GM19455 (cell line): Measurements from ENCODE around the gene BGLAP.
"Not testable (repeated sequence)": the region's sequence is repeated elsewhere in the genome, so short reads cannot be mapped to it uniquely, and the experiment has no call there.

Experiments used
- ATAC-seq: cut with Tn5 transposase; IDR thresholded peaks from one replicate; pipeline ENCODE4 v1.9.1; 2021; ENCODE audit not compliant: unreplicated experiment

The BGLAP gene

GRCh38 chr1:156241926-156242325 is at the start of gene BGLAP:
Gene BGLAP, plus strand, starts transcription at chr1:156242184. Its CDS starts 48 bp downstream, at chr1:156242232.
- ATAC-seq: no peak

DNA sequence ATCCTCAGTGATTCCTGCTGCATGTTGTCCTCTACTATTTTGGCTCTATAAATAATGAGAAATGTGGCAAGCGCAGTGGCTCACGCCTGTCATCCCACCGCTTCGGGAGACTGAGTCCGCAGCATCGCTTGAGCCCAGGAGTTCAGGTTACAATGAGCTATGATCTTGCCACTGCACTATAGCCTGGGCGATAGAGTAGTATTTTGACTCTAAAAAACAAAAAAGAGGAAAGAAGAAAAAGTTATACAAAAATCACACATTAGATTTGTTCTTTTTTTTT is 48.8 kb upstream of the BGLAP start:
- ATAC-seq: no peak

DNA sequence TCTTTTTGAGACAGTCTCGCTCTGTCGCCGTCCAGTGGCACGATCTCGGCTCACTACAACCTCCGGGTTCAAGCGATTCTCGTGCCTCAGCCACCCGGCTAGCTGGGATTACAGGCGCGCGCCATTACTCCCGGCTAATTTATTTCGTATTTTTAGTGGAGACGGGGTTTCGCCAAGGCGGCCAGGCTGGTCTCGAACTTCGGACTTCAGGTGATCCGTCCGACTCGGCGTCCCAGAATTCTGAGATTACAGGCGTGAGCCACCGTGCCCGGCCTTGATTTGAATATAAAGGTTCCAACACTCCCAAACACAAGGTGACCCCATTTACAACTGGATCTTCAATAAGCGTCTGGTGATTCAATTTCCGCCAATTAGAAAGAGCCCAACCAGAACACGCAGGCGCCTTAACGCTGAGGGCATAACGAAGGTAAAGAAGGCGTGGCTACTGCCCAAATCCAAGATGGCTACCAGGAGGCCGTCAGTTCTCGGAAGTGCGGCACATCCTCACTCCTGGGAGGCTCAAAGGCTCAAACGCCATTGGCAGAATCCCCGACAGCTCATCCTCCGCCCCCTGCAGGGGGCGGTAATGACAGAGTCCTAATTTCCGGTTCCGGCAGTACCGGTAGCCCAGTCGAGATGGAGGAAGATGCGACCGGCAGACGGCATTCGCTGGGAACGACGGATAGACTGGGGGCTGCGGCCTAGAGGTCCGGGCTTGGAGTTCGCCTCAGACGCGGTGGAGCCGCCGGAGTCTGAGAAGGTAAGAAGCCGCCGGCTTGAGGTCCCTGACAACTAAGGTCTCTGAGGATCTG is 48.3 kb upstream of the BGLAP start, which contains the start of gene SLC25A44:
SLC25A44 (plus strand) TSS at position 617 of the 812 bp plus-strand sequence. CDS start 5,744 bp downstream, outside the sequence.
- ATAC-seq: peak; percentile 94

- ATAC-seq: peak; percentile 3
These were observed 47.7 kb upstream of the BGLAP start for GRCh38 chr1:156194300-156194652.

- ATAC-seq: no peak
These were observed 46.1 kb upstream of the BGLAP start for GRCh38 chr1:156195853-156196252.

- no peak for ATAC-seq
These were observed 45.5 kb upstream of the BGLAP start for GRCh38 chr1:156196445-156196844.

- ATAC-seq: no peak
These were observed 43.1 kb upstream of the BGLAP start for GRCh38 chr1:156198831-156199349.

- ATAC-seq: no peak
These were observed 41.9 kb upstream of the BGLAP start for GRCh38 chr1:156200044-156200443.

DNA sequence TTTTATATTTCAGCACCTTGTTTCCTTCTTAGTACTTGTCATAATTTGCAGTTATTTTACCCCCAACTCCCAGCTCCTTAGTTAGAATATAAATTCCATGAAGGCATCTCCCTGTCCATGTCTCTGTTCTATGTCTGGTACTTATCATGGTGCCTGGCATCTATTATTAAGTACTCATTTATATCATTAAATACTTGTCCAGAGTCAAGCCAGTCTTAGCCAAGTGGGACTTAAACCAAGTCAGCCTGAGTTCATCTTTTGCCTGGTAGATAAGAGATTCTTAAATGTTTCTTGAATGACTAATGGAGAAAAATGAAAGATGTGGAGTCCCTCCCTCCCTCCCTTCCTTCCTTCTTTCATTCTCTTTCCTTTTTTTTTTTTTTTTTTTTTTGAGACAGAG is 38.7 kb upstream of the BGLAP start:
- no peak for ATAC-seq

DNA sequence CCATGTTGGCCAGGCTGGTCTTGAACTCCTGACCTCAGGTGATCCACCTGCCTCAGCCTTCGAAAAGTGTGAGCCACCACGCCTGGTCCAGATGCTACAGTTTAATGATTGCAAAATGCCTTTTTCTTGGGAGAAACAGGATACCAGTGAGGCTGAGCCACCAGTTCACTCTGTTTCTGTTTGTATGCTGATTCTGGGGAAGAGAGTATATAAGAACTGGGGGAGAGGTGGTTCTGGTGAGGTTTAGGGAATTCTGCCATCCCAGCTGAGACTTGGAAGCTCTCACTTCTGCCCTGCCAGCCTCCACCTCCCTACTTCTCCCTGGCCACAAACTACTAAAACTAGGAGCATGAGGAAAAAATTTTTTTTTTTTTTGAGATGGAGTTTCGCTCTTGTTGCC is 37.3 kb upstream of the BGLAP start:
- ATAC-seq: no peak

- no peak for ATAC-seq
These were observed 30.7 kb upstream of the BGLAP start for GRCh38 chr1:156211243-156211642.

GRCh38 chr1:156212130-156212529 is 29.9 kb upstream of the BGLAP start:
- ATAC-seq: no peak

DNA sequence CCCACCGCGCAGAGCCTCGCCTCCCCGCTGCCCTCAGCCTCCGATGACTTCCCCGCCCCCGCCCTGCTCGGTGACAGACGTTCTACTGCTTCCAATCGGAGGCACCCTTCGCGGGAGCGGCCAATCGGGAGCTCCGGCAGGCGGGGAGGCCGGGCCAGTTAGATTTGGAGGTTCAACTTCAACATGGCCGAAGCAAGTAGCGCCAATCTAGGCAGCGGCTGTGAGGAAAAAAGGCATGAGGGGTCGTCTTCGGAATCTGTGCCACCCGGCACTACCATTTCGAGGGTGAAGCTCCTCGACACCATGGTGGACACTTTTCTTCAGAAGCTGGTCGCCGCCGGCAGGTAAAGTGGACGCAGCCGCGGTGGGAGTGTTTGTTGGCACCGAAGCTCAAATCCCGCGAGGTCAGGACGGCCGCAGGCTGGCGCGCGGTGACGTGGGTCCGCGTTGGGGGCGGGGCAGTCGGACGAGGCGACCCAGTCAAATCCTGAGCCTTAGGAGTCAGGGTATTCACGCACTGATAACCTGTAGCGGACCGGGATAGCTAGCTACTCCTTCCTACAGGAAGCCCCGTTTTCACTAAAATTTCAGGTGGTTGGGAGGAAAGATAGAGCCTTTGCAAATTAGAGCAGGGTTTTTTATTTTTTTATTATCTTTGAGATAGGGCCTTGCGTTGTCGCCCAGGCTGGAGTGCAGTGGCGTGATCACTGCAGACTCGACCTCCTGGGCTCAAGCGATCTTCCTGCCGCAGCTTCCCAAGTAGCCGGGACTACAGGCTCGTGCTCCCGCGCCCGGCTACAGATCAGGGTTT is 28.9 kb upstream of the BGLAP start, which contains the start of gene PMF1:
PMF1 (plus strand) TSS at position 175 of the 811 bp plus-strand sequence; CDS start at position 184, 9 bp downstream.
- peak; percentile 86 for ATAC-seq

DNA sequence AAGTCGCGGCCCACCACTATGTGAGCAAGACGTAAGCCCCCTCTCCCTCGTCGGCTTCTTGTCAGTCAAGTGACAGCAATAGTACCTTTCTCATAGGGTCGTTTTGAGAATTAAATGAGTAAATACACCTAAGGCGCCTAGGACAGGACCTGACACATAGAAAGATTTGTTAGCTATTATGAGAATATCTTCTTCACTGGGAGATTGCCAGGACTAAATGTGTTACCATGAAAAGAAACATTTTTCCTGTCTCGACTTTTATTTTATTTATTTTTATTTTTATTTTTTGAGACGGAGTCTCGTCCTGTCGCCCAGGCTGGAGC is 28.4 kb upstream of the BGLAP start:
- no peak for ATAC-seq

- ATAC-seq: no peak
These were observed 27.8 kb upstream of the BGLAP start for GRCh38 chr1:156214024-156214748.

- not testable (repeated sequence) for ATAC-seq
These were observed 25.5 kb upstream of the BGLAP start for GRCh38 chr1:156216361-156217086.

DNA sequence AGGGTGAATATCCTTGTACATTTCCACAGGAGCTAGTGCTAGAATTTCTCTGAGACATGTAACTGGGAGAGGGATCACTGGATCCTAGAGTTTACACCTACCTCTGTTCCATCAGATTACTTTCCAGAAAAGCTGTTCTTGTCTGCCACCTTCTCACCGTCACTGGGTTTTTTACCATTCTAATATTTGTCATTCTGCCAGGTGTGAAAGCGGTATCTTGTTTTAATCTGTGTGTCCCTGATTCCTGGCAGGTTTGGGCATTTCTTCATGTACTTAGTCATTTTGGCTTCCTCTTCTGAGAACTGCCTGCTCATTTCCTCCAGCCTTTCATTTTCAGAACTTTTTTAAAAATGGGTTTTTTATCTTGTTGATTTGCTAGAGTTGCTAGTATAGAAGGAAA is 24.1 kb upstream of the BGLAP start:
- ATAC-seq: no peak

GRCh38 chr1:156220226-156220625 is 21.8 kb upstream of the BGLAP start:
- no peak for ATAC-seq

DNA sequence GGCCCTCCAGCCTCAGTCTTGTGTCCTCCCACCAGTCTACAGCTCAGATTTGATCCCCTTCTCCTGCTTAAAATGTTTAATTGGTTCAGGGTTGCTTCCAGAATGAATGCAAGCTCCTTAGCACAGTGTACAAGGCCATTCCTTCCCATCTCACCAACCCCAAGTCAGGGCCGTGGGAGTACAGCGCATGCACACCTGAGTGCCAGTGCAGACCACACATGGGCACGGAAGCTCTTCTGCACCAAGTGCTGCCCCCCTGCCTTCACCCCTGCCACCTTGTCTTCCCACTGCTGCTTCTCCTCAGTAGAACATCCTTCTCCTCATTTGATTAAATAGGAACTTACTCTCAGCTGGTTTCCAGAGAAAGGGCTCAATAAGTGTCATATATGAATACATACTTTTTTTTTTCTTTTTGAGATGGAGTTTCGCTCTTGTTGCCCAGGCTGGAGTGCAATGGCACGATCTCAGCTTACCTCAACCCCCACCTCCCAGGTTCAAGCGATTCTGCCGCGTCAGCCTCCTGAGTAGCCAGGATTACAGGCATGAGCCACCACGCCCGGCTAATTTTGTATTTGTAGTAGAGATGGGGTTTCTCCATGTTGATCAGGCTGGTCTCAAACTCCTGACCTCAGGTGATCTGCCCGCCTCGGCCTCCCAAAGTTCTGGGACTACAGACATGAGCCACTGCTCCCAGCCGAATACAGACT is 19.8 kb upstream of the BGLAP start:
- no peak for ATAC-seq

DNA sequence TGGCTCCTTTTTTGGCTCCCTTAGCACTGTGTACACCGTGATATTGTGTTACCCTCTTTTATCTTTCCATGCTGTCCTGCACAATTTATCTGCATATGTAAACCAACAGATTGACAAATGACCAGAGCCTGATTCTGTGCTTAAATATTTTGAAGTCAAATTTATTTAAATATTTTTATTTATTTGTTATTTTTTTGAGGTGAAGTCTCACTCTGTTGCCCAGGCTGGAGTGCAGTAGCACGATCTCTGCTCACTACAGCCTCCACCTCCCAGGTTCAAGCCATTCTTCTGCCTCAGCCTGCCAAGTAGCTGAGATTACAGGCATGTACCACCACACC is 16.3 kb upstream of the BGLAP start:
- no peak for ATAC-seq
